K562 (cell line): ENCODE measurements around the gene IL27RA. TPM values are rescaled to one million over a fixed set of nuclear protein-coding genes. Genes with fewer than 3 reads are reported as not detected.

Experiments
- ETV5 ChIP-seq: sonication (generic); formaldehyde crosslinking; IDR thresholded peaks from 2 replicates; pipeline ENCODE4 v1.4.0; 2020; ENCODE audit warnings: low read depth, mild to moderate bottlenecking, missing genetic modification reagents
- GABPB2 ChIP-seq: fragments of 250-450 bp; sonication (Bioruptor Pico); conservative IDR thresholded peaks from 2 replicates; pipeline ENCODE4 v1.5.1; 2021; ENCODE audit warnings: mild to moderate bottlenecking
- KAT7 ChIP-seq: sonication (generic); formaldehyde crosslinking; IDR thresholded peaks from 2 replicates; pipeline ENCODE4 v1.8.0; 2022; ENCODE audit warnings: missing genetic modification reagents, mild to moderate bottlenecking, borderline replicate concordance
- KDM5B ChIP-seq: fragments of 200-600 bp; sonication (generic); IDR thresholded peaks from 2 replicates; pipeline ENCODE4 v1.6.1; 2012; ENCODE audit warnings: low read depth, mild to moderate bottlenecking, moderate library complexity, low read length, control low read depth, inconsistent platforms; ENCODE audit not compliant: insufficient replicate concordance
- TAF9B ChIP-seq: fragments of 450-650 bp; IDR thresholded peaks from 2 replicates; pipeline ENCODE4 v1.6.1; 2018; ENCODE audit warnings: mild to moderate bottlenecking; ENCODE audit not compliant: partially characterized antibody
- U2AF2 ChIP-seq: fragments of 200-400 bp; formaldehyde crosslinking; optimal IDR thresholded peaks from 2 replicates; pipeline ENCODE3; 2017; ENCODE audit warnings: low read depth, mild to moderate bottlenecking, low read length
- ZNF134 ChIP-seq: fragments of 250-450 bp; sonication (Bioruptor Pico); conservative IDR thresholded peaks from 2 replicates; pipeline ENCODE4 v1.4.0; 2020
- ZNF324 ChIP-seq: fragments of 250-450 bp; sonication (Bioruptor Pico); IDR thresholded peaks from 2 replicates; pipeline ENCODE4 v1.4.0; 2020; ENCODE audit warnings: mild to moderate bottlenecking
- ZNF76 ChIP-seq: fragments of 250-450 bp; sonication (Bioruptor Pico); IDR thresholded peaks from 2 replicates; pipeline ENCODE4 v1.4.0; 2020; ENCODE audit warnings: mild to moderate bottlenecking, moderate library complexity, borderline replicate concordance
- polyA plus RNA-seq, 8 experiments: library from polyadenylated mRNA; depleted of rRNA in 4 of 8; stranded (reverse) in 5 of 8; unstranded in 3 of 8; fragments of >200 nt; fragmentation: Nextera tagmentation in 2 of 8; fragmentation: Illumina TruSeq in 1 of 8; extraction: Ambion mirVana in 2 of 8; extraction: Trizol in 1 of 8; gene quantifications; 2 replicates each; pipeline versions ENCODE4 v1.2.1 to v1.2.3, GENCODE V29; 2011 to 2014; ENCODE audit warnings: inconsistent platforms in 1 of 8, missing spikeins in 1 of 8
- total RNA-seq, 7 experiments: library from RNA; depleted of rRNA in 6 of 7; stranded (reverse); fragments of >200 nt in 6 of 7; fragmentation: Illumina TruSeq in 2 of 7; extraction: Trizol in 2 of 7; gene quantifications; 2 replicates each; pipeline versions ENCODE4 v1.2.1 to v1.2.3, GENCODE V29; 2011 to 2021; ENCODE audit warnings: low replicate concordance in 1 of 7
- TF ChIP-seq, protein P1 (sequence below): fragments of 450-650 bp; formaldehyde crosslinking; IDR thresholded peaks from 2 replicates; pipeline ENCODE4 v1.4.0; 2020; ENCODE audit warnings: mild to moderate bottlenecking, moderate library complexity
- TF ChIP-seq, protein P2 (sequence below): fragments of 250-450 bp; sonication (Bioruptor Pico); IDR thresholded peaks from 2 replicates; pipeline ENCODE4 v1.9.0; 2021; ENCODE audit warnings: mild to moderate bottlenecking, inconsistent platforms
- TF ChIP-seq, protein P3 (sequence below): fragments of 250-450 bp; sonication (Bioruptor Pico); IDR thresholded peaks from 2 replicates; pipeline ENCODE4 v1.5.0; 2022; ENCODE audit warnings: mild to moderate bottlenecking
- TF ChIP-seq, protein P4 (sequence below): fragments of 250-450 bp; sonication (Bioruptor Pico); IDR thresholded peaks from 2 replicates; pipeline ENCODE4 v1.4.0; 2020

The IL27RA gene
- total and polyA plus RNA-seq, 9 of the 15 experiments (the other 6 are each of a cell fraction or from before 2014, with no cell fraction given) = 1.9 to 15.9 (median 12.0) TPM

DNA sequence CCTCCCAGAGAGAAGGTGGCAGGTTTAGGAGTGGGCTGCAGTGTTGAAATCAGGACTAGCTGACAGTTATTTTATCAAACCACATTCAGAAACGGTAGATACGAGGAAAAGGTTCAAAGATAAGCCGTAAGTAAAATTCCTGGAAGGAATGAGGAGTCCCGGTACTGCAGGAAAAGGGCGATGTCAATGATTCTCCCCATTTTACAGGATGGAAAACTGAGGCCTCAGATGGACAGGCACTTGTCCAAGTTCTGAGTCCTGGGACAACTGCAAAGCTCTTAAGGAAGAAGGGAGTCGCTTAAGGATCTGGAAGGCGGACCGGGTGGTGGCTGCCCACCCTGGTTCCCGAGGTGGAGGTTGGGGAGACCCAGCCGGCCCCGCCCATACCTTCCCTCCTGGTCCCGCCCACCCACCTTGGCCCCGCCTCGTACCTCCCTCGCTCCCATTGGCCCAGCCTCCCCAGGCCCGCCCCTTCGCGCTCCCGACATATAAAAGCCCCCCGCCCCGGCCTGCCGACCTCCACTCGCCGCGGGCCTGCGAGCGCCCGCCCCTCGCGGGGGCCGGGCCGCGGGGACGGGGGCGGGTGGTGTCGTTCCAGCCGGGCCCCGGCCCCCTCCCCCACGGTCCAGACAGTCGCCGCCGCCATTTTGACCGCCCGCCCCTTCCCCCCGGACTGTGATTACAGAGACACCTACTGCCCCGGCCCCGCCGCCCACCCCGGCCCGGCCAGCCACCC, 26.0 kb upstream of the IL27RA start (continued):
- TF ChIP-seq GABPB2 (CRISPR knock-in tag) (no peak), ETV5 (0 out of 2 replicates have a peak, but pooled peaks have one; percentile 39), U2AF2 (no peak), KAT7 (no peak), ZNF76 (0 out of 2 replicates have a peak, but pooled peaks have one; percentile 58), KDM5B (no peak), ZNF324 (CRISPR knock-in tag) (no peak), ZNF134 (CRISPR knock-in tag) (no peak), TAF9B (no peak)
- TF ChIP-seq, protein P1, sequence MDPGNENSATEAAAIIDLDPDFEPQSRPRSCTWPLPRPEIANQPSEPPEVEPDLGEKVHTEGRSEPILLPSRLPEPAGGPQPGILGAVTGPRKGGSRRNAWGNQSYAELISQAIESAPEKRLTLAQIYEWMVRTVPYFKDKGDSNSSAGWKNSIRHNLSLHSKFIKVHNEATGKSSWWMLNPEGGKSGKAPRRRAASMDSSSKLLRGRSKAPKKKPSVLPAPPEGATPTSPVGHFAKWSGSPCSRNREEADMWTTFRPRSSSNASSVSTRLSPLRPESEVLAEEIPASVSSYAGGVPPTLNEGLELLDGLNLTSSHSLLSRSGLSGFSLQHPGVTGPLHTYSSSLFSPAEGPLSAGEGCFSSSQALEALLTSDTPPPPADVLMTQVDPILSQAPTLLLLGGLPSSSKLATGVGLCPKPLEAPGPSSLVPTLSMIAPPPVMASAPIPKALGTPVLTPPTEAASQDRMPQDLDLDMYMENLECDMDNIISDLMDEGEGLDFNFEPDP = no peak
- TF ChIP-seq, protein P2, sequence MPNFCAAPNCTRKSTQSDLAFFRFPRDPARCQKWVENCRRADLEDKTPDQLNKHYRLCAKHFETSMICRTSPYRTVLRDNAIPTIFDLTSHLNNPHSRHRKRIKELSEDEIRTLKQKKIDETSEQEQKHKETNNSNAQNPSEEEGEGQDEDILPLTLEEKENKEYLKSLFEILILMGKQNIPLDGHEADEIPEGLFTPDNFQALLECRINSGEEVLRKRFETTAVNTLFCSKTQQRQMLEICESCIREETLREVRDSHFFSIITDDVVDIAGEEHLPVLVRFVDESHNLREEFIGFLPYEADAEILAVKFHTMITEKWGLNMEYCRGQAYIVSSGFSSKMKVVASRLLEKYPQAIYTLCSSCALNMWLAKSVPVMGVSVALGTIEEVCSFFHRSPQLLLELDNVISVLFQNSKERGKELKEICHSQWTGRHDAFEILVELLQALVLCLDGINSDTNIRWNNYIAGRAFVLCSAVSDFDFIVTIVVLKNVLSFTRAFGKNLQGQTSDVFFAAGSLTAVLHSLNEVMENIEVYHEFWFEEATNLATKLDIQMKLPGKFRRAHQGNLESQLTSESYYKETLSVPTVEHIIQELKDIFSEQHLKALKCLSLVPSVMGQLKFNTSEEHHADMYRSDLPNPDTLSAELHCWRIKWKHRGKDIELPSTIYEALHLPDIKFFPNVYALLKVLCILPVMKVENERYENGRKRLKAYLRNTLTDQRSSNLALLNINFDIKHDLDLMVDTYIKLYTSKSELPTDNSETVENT (CRISPR knock-in tag) = no peak
- TF ChIP-seq, protein P3, sequence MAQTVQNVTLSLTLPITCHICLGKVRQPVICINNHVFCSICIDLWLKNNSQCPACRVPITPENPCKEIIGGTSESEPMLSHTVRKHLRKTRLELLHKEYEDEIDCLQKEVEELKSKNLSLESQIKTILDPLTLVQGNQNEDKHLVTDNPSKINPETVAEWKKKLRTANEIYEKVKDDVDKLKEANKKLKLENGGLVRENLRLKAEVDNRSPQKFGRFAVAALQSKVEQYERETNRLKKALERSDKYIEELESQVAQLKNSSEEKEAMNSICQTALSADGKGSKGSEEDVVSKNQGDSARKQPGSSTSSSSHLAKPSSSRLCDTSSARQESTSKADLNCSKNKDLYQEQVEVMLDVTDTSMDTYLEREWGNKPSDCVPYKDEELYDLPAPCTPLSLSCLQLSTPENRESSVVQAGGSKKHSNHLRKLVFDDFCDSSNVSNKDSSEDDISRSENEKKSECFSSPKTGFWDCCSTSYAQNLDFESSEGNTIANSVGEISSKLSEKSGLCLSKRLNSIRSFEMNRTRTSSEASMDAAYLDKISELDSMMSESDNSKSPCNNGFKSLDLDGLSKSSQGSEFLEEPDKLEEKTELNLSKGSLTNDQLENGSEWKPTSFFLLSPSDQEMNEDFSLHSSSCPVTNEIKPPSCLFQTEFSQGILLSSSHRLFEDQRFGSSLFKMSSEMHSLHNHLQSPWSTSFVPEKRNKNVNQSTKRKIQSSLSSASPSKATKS (CRISPR knock-in tag) = no peak
- TF ChIP-seq, protein P4, sequence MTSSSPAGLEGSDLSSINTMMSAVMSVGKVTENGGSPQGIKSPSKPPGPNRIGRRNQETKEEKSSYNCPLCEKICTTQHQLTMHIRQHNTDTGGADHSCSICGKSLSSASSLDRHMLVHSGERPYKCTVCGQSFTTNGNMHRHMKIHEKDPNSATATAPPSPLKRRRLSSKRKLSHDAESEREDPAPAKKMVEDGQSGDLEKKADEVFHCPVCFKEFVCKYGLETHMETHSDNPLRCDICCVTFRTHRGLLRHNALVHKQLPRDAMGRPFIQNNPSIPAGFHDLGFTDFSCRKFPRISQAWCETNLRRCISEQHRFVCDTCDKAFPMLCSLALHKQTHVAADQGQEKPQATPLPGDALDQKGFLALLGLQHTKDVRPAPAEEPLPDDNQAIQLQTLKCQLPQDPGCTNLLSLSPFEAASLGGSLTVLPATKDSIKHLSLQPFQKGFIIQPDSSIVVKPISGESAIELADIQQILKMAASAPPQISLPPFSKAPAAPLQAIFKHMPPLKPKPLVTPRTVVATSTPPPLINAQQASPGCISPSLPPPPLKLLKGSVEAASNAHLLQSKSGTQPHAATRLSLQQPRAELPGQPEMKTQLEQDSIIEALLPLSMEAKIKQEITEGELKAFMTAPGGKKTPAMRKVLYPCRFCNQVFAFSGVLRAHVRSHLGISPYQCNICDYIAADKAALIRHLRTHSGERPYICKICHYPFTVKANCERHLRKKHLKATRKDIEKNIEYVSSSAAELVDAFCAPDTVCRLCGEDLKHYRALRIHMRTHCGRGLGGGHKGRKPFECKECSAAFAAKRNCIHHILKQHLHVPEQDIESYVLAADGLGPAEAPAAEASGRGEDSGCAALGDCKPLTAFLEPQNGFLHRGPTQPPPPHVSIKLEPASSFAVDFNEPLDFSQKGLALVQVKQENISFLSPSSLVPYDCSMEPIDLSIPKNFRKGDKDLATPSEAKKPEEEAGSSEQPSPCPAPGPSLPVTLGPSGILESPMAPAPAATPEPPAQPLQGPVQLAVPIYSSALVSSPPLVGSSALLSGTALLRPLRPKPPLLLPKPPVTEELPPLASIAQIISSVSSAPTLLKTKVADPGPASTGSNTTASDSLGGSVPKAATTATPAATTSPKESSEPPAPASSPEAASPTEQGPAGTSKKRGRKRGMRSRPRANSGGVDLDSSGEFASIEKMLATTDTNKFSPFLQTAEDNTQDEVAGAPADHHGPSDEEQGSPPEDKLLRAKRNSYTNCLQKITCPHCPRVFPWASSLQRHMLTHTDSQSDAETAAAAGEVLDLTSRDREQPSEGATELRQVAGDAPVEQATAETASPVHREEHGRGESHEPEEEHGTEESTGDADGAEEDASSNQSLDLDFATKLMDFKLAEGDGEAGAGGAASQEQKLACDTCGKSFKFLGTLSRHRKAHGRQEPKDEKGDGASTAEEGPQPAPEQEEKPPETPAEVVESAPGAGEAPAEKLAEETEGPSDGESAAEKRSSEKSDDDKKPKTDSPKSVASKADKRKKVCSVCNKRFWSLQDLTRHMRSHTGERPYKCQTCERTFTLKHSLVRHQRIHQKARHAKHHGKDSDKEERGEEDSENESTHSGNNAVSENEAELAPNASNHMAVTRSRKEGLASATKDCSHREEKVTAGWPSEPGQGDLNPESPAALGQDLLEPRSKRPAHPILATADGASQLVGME (CRISPR knock-in tag) = no peak
